Eye (tissue), 1 donor: ENCODE data around the gene SEMA5B.

ENCODE experiments used
- DNase-seq: peaks from one replicate; pipeline ENCODE4 v3.0.0-alpha.2; 2015

Gene SEMA5B

GRCh38 chr3:122973893-122974615 lies 53.5 kb downstream of the SEMA5B start:
- DNase-seq = peak; percentile 74

- DNase-seq = no peak
Measured at GRCh38 chr3:122972141-122972540, 55.4 kb downstream of the SEMA5B start.

- DNase-seq = no peak
Measured at GRCh38 chr3:122969585-122970469, 57.7 kb downstream of the SEMA5B start.

GRCh38 chr3:122967765-122968164 lies 59.8 kb downstream of the SEMA5B start:
- no peak for DNase-seq

GRCh38 chr3:122967356-122967755 lies 60.2 kb downstream of the SEMA5B start:
- no peak for DNase-seq

- no peak for DNase-seq
Measured at GRCh38 chr3:122966045-122966444, 61.5 kb downstream of the SEMA5B start.

- DNase-seq = no peak
Measured at GRCh38 chr3:122964811-122965210, 62.8 kb downstream of the SEMA5B start.

GRCh38 chr3:122962149-122962548 lies 65.4 kb downstream of the SEMA5B start:
- no peak for DNase-seq

GRCh38 chr3:122961146-122961545 lies 66.4 kb downstream of the SEMA5B start:
- DNase-seq = no peak

GRCh38 chr3:122960652-122961051 lies 66.9 kb downstream of the SEMA5B start:
- DNase-seq = no peak

- DNase-seq = no peak
Measured at GRCh38 chr3:122959339-122959738, 68.2 kb downstream of the SEMA5B start.

- no peak for DNase-seq
Measured at GRCh38 chr3:122957707-122958689, 69.6 kb downstream of the SEMA5B start.

GRCh38 chr3:122956693-122957455 lies 70.7 kb downstream of the SEMA5B start:
- no peak for DNase-seq

GRCh38 chr3:122955916-122956692 lies 71.5 kb downstream of the SEMA5B start:
- DNase-seq = no peak

GRCh38 chr3:122952520-122952919 lies 75.0 kb downstream of the SEMA5B start:
- no peak for DNase-seq

- DNase-seq = no peak
Measured at GRCh38 chr3:122948408-122948807, 79.2 kb downstream of the SEMA5B start.

- no peak for DNase-seq
Measured at GRCh38 chr3:122947738-122948137, 79.8 kb downstream of the SEMA5B start.

GRCh38 chr3:122947196-122947595 lies 80.4 kb downstream of the SEMA5B start:
- DNase-seq = no peak

GRCh38 chr3:122946185-122946584 lies 81.4 kb downstream of the SEMA5B start:
- DNase-seq = no peak

GRCh38 chr3:122945230-122945629 lies 82.3 kb downstream of the SEMA5B start:
- no peak for DNase-seq

- no peak for DNase-seq
Measured at GRCh38 chr3:122944671-122945161, 82.8 kb downstream of the SEMA5B start.
